Testis (tissue), 3 donors: Measurements from ENCODE around the gene NLN. TPM values are rescaled to one million over a fixed set of nuclear protein-coding genes. Genes with fewer than 3 reads are reported as not detected.

Source experiments
- DNase-seq: peaks from one replicate; pipeline ENCODE4 v3.0.0-alpha.2; 2019
- H3K27ac ChIP-seq, 2 donors: fragments of 200-600 bp; sonication (generic); one replicate each; pipeline ENCODE4 v1.5.1; 2019
- H3K27me3 ChIP-seq: fragments of 200-600 bp; sonication (generic); one replicate; pipeline ENCODE4 v1.5.1; 2019
- H3K36me3 ChIP-seq: fragments of 200-600 bp; sonication (generic); one replicate; pipeline ENCODE4 v1.5.1; 2017; ENCODE audit warnings: low read depth; ENCODE audit errors: missing control alignments
- H3K4me1 ChIP-seq: fragments of 200-600 bp; sonication (generic); one replicate; pipeline ENCODE4 v1.5.1; 2019
- H3K4me3 ChIP-seq, 2 donors: fragments of 200-600 bp; sonication (generic); one replicate each; pipeline ENCODE4 v1.5.1; 2017 to 2019
- H3K9me3 ChIP-seq: fragments of 200-600 bp; sonication (generic); one replicate; pipeline ENCODE4 v1.5.1; 2017
- POLR2A ChIP-seq: fragments of 450-650 bp; IDR thresholded peaks from one replicate; pipeline ENCODE4 v1.6.1; 2017; ENCODE audit warnings: antibody characterized with exemption, mild to moderate bottlenecking, moderate library complexity
- WGBS, 2 donors: methylation state at CpG; one replicate each; pipeline ENCODE4 v1.1.5; 2018; 5-methylcytosine and 5-hydroxymethylcytosine counted together
- intact Hi-C: fragments of 100-400 bp; cut with DNase I; formaldehyde crosslinking; loops from one replicate; pipeline ENCODE4 v1.15.1; 2023; ENCODE audit warnings: low total_unique reads
- polyA plus RNA-seq: library from polyadenylated mRNA; stranded (reverse); fragments of 350-450 nt; fragmentation: Illumina TruSeq; extraction: RNeasy Lipid Tissue Mini Kit (QIAGEN cat#74804); gene quantifications from one replicate; pipeline ENCODE4 v1.2.3, GENCODE V29; 2014; ENCODE audit warnings: low read depth, low replicate concordance; ENCODE audit not compliant: insufficient read depth
- total RNA-seq, 2 donors: library from RNA; depleted of rRNA; stranded (reverse); fragments of >200 nt; gene quantifications; one replicate each; pipeline ENCODE4 v1.2.3, GENCODE V29; 2016
- TF ChIP-seq, protein P1 (sequence below), 3 experiments: fragments of 450-650 bp in 2 of 3; fragments of 200-600 bp in 1 of 3; sonication (generic) in 1 of 3; IDR thresholded peaks; one replicate each; pipeline ENCODE4 v1.5.1; 2016 to 2019; ENCODE audit warnings: antibody characterized with exemption in 3 of 3, mild to moderate bottlenecking in 2 of 3, moderate library complexity in 1 of 3

Gene NLN
- total and polyA plus RNA-seq, 3 donors from 2014 or later, result 6.4 to 10.1 (median 8.1) TPM

DNA sequence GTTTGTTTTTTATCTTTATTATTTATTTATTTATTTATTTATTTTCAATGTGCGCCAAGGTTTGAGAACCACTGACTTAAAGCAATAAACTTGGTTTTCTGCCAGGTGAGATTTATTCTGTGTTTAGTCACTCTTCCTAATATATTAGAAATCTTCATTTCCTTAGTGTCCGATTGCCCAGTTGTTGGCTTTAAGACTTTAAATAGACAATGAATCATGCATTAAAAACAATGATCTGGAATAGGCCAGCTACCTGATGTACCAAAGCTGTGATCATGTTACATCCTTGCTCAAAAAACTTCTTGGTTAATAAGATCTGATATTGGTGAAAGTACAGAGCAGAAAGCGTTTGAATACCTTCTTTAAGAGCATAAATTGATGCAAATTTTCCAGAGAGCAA is 152.2 kb downstream of the NLN start:
- no peak overlapping the region for H3K27ac ChIP-seq
- H3K27me3 ChIP-seq, result no peaks in the 10 kb centered on the region
- no peak for DNase-seq
- intact Hi-C loops, result no loop called here
- TF ChIP-seq, protein P1, sequence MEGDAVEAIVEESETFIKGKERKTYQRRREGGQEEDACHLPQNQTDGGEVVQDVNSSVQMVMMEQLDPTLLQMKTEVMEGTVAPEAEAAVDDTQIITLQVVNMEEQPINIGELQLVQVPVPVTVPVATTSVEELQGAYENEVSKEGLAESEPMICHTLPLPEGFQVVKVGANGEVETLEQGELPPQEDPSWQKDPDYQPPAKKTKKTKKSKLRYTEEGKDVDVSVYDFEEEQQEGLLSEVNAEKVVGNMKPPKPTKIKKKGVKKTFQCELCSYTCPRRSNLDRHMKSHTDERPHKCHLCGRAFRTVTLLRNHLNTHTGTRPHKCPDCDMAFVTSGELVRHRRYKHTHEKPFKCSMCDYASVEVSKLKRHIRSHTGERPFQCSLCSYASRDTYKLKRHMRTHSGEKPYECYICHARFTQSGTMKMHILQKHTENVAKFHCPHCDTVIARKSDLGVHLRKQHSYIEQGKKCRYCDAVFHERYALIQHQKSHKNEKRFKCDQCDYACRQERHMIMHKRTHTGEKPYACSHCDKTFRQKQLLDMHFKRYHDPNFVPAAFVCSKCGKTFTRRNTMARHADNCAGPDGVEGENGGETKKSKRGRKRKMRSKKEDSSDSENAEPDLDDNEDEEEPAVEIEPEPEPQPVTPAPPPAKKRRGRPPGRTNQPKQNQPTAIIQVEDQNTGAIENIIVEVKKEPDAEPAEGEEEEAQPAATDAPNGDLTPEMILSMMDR (IDR thresholded peaks at IDR 0.05), result no peak
- TF ChIP-seq POLR2A, result no peak
- H3K9me3 ChIP-seq, result no peaks in the 10 kb centered on the region
- H3K4me1 ChIP-seq, result no peaks in the 10 kb centered on the region
- no peak overlapping the region for H3K4me3 ChIP-seq
- 84 to 90% methylated on average over 3 of the region's 3 CpGs for WGBS, 2 donors
- H3K36me3 ChIP-seq, result no peaks in the 10 kb centered on the region

DNA sequence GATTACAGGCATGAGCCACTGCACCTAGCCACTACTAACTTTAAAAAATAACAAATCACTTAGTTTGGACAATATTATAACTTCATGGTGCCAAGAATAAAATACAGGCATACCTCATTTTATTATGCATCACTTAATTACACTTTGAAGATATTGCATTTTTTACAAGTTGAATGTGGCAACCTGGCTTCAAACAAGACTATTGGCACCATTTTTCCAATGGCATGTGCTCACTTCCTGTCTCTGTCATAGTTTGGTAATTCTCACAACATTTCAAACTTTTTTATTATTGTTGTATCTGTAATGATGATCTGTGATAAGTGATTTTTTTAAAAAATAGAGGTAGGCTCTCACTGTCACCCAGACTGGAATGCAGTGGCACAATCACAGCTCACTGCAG is 154.5 kb downstream of the NLN start:
- TF ChIP-seq, protein P1 (IDR thresholded peaks at IDR 0.05), result no peak
- no peak for TF ChIP-seq POLR2A
- no peak overlapping the region for H3K27ac ChIP-seq
- no peaks in the 10 kb centered on the region for H3K9me3 ChIP-seq
- H3K27me3 ChIP-seq, result no peaks in the 10 kb centered on the region
- H3K4me3 ChIP-seq, result no peak overlapping the region
- intact Hi-C loops, result no loop called here
- no peaks in the 10 kb centered on the region for H3K4me1 ChIP-seq
- DNase-seq, result no peak
- H3K36me3 ChIP-seq, result no peaks in the 10 kb centered on the region

DNA sequence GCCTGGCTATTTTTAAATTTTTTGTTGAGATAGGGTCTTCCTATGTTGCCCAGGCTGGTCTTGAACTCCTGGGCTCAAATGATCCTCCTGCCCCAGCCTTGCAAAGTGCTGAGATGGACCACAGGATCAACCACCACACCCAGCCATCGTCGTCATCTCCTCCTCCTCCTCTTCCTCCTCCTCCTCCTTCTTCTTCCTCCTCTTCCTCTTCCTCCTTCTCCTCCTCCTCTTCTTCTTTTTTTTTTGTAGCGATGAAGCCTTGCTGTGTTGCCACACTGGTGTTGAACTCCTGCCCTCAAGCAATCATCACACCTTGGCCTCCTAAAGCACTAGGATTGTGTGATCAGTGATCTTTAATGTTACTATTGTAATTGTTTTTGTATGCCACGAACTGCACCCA is 155.0 kb downstream of the NLN start:
- Histone ChIP-seq H3K36me3 (no peaks in the 10 kb centered on the region), H3K27me3 (no peaks in the 10 kb centered on the region), H3K27ac (no peak overlapping the region), H3K9me3 (no peaks in the 10 kb centered on the region), H3K4me3 (no peak overlapping the region), H3K4me1 (no peaks in the 10 kb centered on the region)
- 85 to 88% methylated on average over 4 of the region's 4 CpGs for WGBS, 2 donors
- no peak for TF ChIP-seq POLR2A
- DNase-seq, result no peak
- intact Hi-C loops, result no loop called here

Other genes starting within 250 kb of the NLN start
- gene ADAMTS6, start 240.3 kb upstream of the NLN start, total RNA-seq, result 10 to 100 TPM; 25.5 to 43.1 TPM
- 4.1 TPM for gene ADAMTS6, start 240.3 kb upstream of the NLN start, polyA plus RNA-seq
- 10 to 100 TPM; 17.0 to 45.9 TPM for gene CENPK, start 159.0 kb upstream of the NLN start, total RNA-seq
- 12.5 TPM for gene CENPK, start 159.0 kb upstream of the NLN start, polyA plus RNA-seq
- gene PPWD1, start 158.9 kb upstream of the NLN start, total RNA-seq, result 10 to 100 TPM; 60.3 to 74.3 TPM
- 32.9 TPM for gene PPWD1, start 158.9 kb upstream of the NLN start, polyA plus RNA-seq
- gene TRIM23, start 97.9 kb upstream of the NLN start, total RNA-seq, result 10 to 100 TPM; 23.9 to 24.8 TPM
- 11.0 TPM for gene TRIM23, start 97.9 kb upstream of the NLN start, polyA plus RNA-seq
- gene SHLD3, start 97.2 kb upstream of the NLN start, total RNA-seq, result 1 to 10 TPM; 3.0 to 4.6 TPM
- gene SHLD3, start 97.2 kb upstream of the NLN start, polyA plus RNA-seq, result 3.5 TPM
- 10 to 100 TPM; 17.3 to 18.9 TPM for gene TRAPPC13, start 97.2 kb upstream of the NLN start, total RNA-seq
- 22.1 TPM for gene TRAPPC13, start 97.2 kb upstream of the NLN start, polyA plus RNA-seq
- gene SGTB, start 96 bp upstream of the NLN start, total RNA-seq, result 1 to 10 TPM; 3.8 to 4.5 TPM
- gene SGTB, start 96 bp upstream of the NLN start, polyA plus RNA-seq, result 2.3 TPM
- gene ERBIN, start 204.4 kb downstream of the NLN start, total RNA-seq, result 10 to 100 TPM; 79.8 to 98.3 TPM
- gene ERBIN, start 204.4 kb downstream of the NLN start, polyA plus RNA-seq, result 45.7 TPM